GM15510 (cell line): Measurements from ENCODE around the gene BSCL2.

ENCODE experiments used
- POLR2A ChIP-seq: IDR thresholded peaks from 3 replicates; pipeline ENCODE4 v1.6.1; 2011; ENCODE audit warnings: borderline replicate concordance; ENCODE audit not compliant: insufficient read length; ENCODE audit errors: extremely low read depth

Gene BSCL2

DNA sequence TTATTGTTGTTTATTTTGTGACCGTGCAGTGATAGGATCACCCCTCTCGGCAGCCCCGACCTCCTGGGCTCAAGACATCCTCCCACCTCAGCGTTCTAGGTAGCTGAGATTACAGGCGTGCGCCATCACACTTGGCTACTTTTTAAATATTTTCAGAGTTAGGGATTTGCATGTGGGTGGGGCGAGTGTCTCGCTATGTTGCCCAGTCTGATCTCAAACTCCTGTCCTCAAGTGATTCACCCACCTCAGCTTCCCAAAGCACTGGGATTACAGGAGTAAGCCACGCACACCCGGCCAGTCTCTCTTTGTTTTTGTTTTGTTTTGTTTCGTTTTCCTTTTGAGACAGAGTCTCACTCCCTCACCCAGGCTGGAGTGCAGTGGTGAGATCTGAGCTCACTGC lies 52.9 kb downstream of the BSCL2 start:
- no peak for TF ChIP-seq POLR2A

DNA sequence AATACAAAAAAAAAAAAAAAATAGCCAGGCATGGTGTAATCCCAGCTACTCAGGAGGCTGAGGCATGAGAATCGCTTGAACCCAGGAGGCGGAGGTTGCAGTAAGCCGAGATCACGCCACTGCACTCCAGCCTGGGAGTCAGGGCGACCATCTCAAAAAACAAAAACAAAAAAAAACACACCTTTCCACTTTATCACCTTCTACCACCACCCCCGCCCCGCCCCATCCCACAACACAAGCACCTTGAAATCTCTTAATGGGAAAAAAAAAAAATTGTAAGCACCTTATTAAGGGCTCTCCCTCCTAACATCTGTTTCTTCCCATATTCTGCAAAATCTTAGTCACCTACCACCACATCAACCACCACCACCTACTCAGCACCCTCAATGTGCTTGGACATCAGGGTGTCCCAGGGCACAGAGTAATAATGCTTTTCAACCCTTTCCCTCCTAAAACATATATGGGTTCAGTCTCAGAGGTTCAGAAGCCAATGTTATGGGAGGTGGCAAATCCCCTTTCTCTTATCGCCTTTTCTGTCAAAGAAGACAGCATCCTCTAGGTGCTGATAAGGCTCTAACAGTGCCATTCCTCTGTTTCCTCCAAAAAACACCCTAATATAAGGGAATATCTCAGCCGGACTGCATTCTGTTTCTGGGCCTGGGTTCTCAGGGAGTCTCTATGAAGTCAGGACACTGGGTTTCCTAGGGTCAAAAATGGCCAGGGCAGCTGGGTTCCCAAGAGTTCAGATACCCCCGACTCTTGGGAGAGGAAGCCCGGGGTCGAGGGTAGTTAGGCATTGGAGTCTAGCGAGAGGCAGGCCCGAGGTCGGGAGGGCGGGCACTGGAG lies 54.8 kb downstream of the BSCL2 start:
- TF ChIP-seq POLR2A: no peak

DNA sequence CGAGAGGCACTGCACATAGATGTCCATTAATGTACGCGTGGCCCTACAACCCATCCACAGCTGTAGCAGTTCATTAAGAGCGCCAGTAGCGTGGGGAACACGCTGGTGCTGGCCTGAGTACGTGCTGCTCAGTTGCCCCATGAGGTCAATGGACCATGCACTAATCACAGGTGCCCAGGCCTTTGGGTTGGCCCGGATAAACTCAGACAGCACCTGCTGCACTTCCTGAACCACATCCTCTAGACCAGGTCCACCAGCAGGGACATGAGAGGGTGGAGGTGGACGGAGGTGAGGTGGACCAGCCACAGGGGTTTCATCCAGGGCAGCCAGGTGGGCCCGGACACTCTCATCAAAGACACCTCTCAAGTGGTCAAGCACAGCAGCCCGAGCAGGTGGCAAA lies 57.7 kb downstream of the BSCL2 start:
- no peak for TF ChIP-seq POLR2A

DNA sequence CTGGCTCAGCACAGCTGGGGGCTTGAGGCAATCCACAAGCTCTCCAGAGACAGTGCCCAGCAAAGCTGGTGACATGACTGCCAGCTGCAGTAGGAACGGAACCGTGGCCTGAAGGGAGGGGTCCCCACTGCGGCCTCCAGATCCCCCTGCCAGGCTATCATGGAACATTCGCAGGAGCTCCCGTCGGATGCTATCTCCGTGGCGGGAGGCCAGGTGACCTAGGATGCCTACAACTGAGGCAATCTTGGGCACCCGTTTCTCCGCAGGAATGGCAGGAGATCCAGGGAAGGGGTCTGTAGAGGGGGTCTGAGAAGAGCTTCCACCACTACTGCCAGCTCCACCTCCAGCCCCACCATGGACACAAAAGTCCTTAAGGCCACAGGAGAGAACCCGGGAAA lies 58.3 kb downstream of the BSCL2 start:
- no peak for TF ChIP-seq POLR2A

- TF ChIP-seq POLR2A: no peak
Observed at GRCh38 chr11:62648185-62648966, 58.8 kb downstream of the BSCL2 start.

DNA sequence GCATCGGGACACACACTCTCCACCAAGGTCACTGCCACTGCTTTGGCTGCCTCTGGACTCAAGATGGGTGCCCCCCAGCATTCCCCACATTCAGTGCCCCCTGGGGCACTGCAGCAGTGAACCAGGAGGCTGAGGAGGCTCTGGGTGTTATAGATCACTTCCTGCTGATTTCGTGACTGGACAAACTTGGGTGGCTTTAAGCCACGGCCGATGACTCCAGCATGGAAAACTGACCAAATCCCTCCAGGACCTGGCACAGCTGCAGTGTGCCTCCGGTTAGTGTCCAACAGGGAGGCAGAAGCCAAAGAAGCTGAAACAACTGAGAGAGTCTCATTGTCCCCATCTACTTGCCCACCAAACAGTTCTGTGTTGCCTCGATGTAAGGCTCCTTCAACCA lies 59.6 kb downstream of the BSCL2 start:
- no peak for TF ChIP-seq POLR2A

GRCh38 chr11:62646825-62647608 lies 60.2 kb downstream of the BSCL2 start:
- no peak for TF ChIP-seq POLR2A

- TF ChIP-seq POLR2A: peak; percentile 90
Observed at GRCh38 chr11:62645946-62646824, 61.0 kb downstream of the BSCL2 start, which contains the start of gene GANAB. Gene GANAB, minus strand, starts transcription at chr11:62646613. Its CDS starts 14 bp downstream, at chr11:62646599.

- no peak for TF ChIP-seq POLR2A
Observed at GRCh38 chr11:62645671-62645945, 61.6 kb downstream of the BSCL2 start.

DNA sequence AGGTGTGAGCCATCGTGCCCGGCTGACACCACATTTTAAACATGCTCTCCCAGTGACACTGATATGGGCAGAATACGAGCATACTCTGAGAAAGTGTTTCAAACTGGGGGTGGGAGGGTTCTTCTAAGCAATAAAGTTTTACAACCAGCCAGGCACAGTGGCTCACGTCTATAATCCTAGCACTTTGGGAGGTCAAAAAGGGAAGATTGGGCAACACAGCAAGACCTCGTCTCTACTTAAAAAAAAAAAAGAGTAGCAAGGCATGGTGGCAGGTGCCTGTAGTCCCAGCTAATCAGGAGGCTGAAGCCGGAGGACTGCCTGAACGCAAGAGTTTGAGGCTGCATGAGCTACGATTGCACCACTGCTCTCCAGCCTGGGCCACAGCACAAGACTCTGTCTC lies 63.0 kb downstream of the BSCL2 start:
- TF ChIP-seq POLR2A: no peak
